K562 (cell line): ENCODE data around the gene JMJD1C. TPM values are rescaled to one million over a fixed set of nuclear protein-coding genes. Genes with fewer than 3 reads are reported as not detected.

Experiments used
- ATAC-seq: fragments of 200-7000 bp; cut with Tn5 transposase; 3 replicates; pipeline ENCODE4 v1.9.1; 2020; ENCODE audit warnings: moderate library complexity
- BruUV-seq: library from RNA; stranded (reverse); fragments of 400-500 nt; replicated peaks from 2 replicates; lab custom pipeline; 2021; lab: Mats Ljungman, UMichigan
- CTCF ChIA-PET: fragments of 300-600 bp; formaldehyde crosslinking; extraction: SDS; loops from one replicate; lab custom pipeline; 2021; ENCODE audit warnings: low intra/inter-chr PET ratio; lab: Yijun Ruan, JAX
- POLR2A ChIA-PET: fragments of 300-600, 350-650 bp; sonication (Branson Sonifier 250); formaldehyde crosslinking; extraction: SDS; loops from one replicate; lab custom pipeline; 2021; ENCODE audit warnings: antibody characterized with exemption, inconsistent platforms; lab: Yijun Ruan, JAX
- DNase-seq, 4 experiments: peaks; one replicate each; pipeline versions ENCODE4 v3.0.0 to v3.0.0-alpha.2; 2011 to 2018; ENCODE audit warnings: low spot score in 3 of 4, mixed read lengths in 3 of 4; ENCODE audit errors: extremely low read depth in 1 of 4
- FAIRE-seq: peaks from 2 replicates; lab custom pipeline; 2011; peaks lifted over from hg19 to GRCh38; lab: Jason Lieb, UNC
- H2AFZ ChIP-seq: 2 replicates; pipeline ENCODE4 v1.6.0; 2011; ENCODE audit warnings: low read depth, low read length, control low read depth, inconsistent platforms
- H3K27ac ChIP-seq: fragments of 200-600 bp; 3 replicates; pipeline ENCODE4 v1.8.0; 2011; ENCODE audit warnings: low read depth, mild to moderate bottlenecking, control low read depth, inconsistent platforms, low read length, moderate library complexity, mixed read lengths; ENCODE audit errors: extremely low read depth
- H3K27me3 ChIP-seq, 2 experiments: fragments of 300-600 bp in 1 of 2; 2 replicates in 1 of 2; 3 replicates in 1 of 2; pipeline versions ENCODE4 v1.6.0 to v1.8.0; 2011; ENCODE audit warnings: inconsistent platforms in 2 of 2, low read length in 2 of 2, mild to moderate bottlenecking in 1 of 2, mixed read lengths in 1 of 2, moderate library complexity in 1 of 2; ENCODE audit not compliant: control insufficient read depth in 2 of 2, insufficient read depth in 2 of 2
- H3K36me3 ChIP-seq: fragments of 300-600 bp; 3 replicates; pipeline ENCODE4 v1.8.0; 2011; ENCODE audit warnings: mild to moderate bottlenecking, low read length, inconsistent platforms; ENCODE audit not compliant: control insufficient read depth, insufficient read depth
- H3K4me1 ChIP-seq, 2 experiments: fragments of 200-600 bp in 1 of 2; replicated peaks in 1 of 2; 2 replicates in 1 of 2; 3 replicates in 1 of 2; pipeline versions ENCODE4 v1.5.1 to v1.8.0; 2011; ENCODE audit warnings: inconsistent platforms in 2 of 2, low read length in 2 of 2, mild to moderate bottlenecking in 1 of 2, mixed read lengths in 1 of 2, moderate library complexity in 1 of 2; ENCODE audit not compliant: control insufficient read depth in 2 of 2, insufficient read depth in 2 of 2
- H3K4me2 ChIP-seq: 2 replicates; pipeline ENCODE4 v1.6.1; 2011; ENCODE audit warnings: low read length, control low read depth, inconsistent platforms, mixed read lengths; ENCODE audit not compliant: insufficient read depth
- H3K4me3 ChIP-seq: fragments of 200-600 bp; sonication (generic), shearing (Covaris generic); 2 replicates; pipeline ENCODE4 v1.5.1; 2016; ENCODE audit warnings: control low read depth, inconsistent platforms
- H3K79me2 ChIP-seq: fragments of 200-600 bp; 3 replicates; pipeline ENCODE4 v1.8.0; 2011; ENCODE audit warnings: low read length, inconsistent platforms; ENCODE audit not compliant: control insufficient read depth, insufficient read depth
- H3K9ac ChIP-seq, 2 experiments: 2 replicates each; pipeline versions ENCODE4 v1.6.0 to v1.6.1; 2011; ENCODE audit warnings: low read depth in 2 of 2, low read length in 2 of 2, control low read depth in 1 of 2, inconsistent platforms in 1 of 2, mild to moderate bottlenecking in 1 of 2, mixed read lengths in 1 of 2; ENCODE audit not compliant: insufficient read depth in 1 of 2
- H3K9me1 ChIP-seq: one replicate; pipeline ENCODE4 v1.6.0; 2011; ENCODE audit warnings: inconsistent platforms, mild to moderate bottlenecking, low read length, moderate library complexity; ENCODE audit not compliant: control insufficient read depth, insufficient read depth
- H3K9me3 ChIP-seq: replicated peaks from 2 replicates; pipeline ENCODE4 v1.5.1; 2011; ENCODE audit warnings: low read depth, low read length, inconsistent platforms; ENCODE audit not compliant: control insufficient read depth, insufficient read depth
- H4K20me1 ChIP-seq: replicated peaks from 2 replicates; pipeline ENCODE4 v1.6.1; 2011; ENCODE audit warnings: low read length, inconsistent platforms, mixed read lengths; ENCODE audit not compliant: control insufficient read depth, insufficient read depth
- CBFA2T2 ChIP-seq: fragments of 450-650 bp; conservative IDR thresholded peaks from 2 replicates; pipeline ENCODE4 v1.6.1; 2017; ENCODE audit warnings: mild to moderate bottlenecking
- FOXA3 ChIP-seq, 2 experiments: fragments of 450-650 bp in 1 of 2; sonication (generic) in 1 of 2; formaldehyde crosslinking; IDR thresholded peaks in 1 of 2; conservative IDR thresholded peaks in 1 of 2; 2 replicates each; pipeline versions ENCODE4 v1.4.0 to v1.8.0; 2020 to 2022; ENCODE audit warnings: mild to moderate bottlenecking in 2 of 2, missing genetic modification reagents in 1 of 2
- HDAC3 ChIP-seq: fragments of 450-650 bp; IDR thresholded peaks from 2 replicates; pipeline ENCODE4 v1.6.1; 2018; ENCODE audit warnings: borderline replicate concordance, mild to moderate bottlenecking, moderate library complexity; ENCODE audit not compliant: partially characterized antibody
- RBBP5 ChIP-seq: fragments of 200-600 bp; sonication (generic); IDR thresholded peaks from 2 replicates; pipeline ENCODE4 v1.6.1; 2012; ENCODE audit warnings: borderline replicate concordance, mild to moderate bottlenecking, low read length, control low read depth, inconsistent platforms; ENCODE audit not compliant: insufficient read depth, poor library complexity, severe bottlenecking
- TEAD2 ChIP-seq: fragments of 450-650 bp; IDR thresholded peaks from 2 replicates; pipeline ENCODE4 v1.6.1; 2016; ENCODE audit warnings: missing genetic modification characterization, control low read depth, missing compliant biosample characterization
- ZC3H8 ChIP-seq: fragments of 450-650 bp; IDR thresholded peaks from 2 replicates; pipeline ENCODE4 v1.6.1; 2017
- ZNF232 ChIP-seq: sonication (generic); formaldehyde crosslinking; IDR thresholded peaks from 2 replicates; pipeline ENCODE4 v1.8.0; 2022; ENCODE audit warnings: mild to moderate bottlenecking, missing genetic modification reagents
- WGBS: fragments of 100-300 bp; shearing (Covaris generic); methylation state at CpG from one replicate; pipeline ENCODE4 v1.1.6; 2016; ENCODE audit warnings: low coverage, mixed read lengths; ENCODE audit not compliant: insufficient coverage; ENCODE audit errors: missing lambda C conversion rate; 5-methylcytosine and 5-hydroxymethylcytosine counted together
- in situ Hi-C: fragments of 300-500 bp; cut with MboI; formaldehyde crosslinking; loops from 4 replicates; pipeline ENCODE4 v1.15.0; 2018; ENCODE audit warnings: inconsistent platforms, mixed read lengths
- intact Hi-C: fragments of 100-400 bp; cut with micrococcal nuclease; formaldehyde crosslinking; loops from 2 replicates; pipeline ENCODE4 v1.14.2; 2022
- polyA plus RNA-seq, 8 experiments: library from polyadenylated mRNA; depleted of rRNA in 4 of 8; stranded (reverse) in 5 of 8; unstranded in 3 of 8; fragments of >200 nt; fragmentation: Nextera tagmentation in 2 of 8; fragmentation: Illumina TruSeq in 1 of 8; extraction: Ambion mirVana in 2 of 8; extraction: Trizol in 1 of 8; gene quantifications; 2 replicates each; pipeline versions ENCODE4 v1.2.1 to v1.2.3, GENCODE V29; 2011 to 2014; ENCODE audit warnings: inconsistent platforms in 1 of 8, missing spikeins in 1 of 8
- total RNA-seq, 7 experiments: library from RNA; depleted of rRNA in 6 of 7; stranded (reverse); fragments of >200 nt in 6 of 7; fragmentation: Illumina TruSeq in 2 of 7; extraction: Trizol in 2 of 7; gene quantifications; 2 replicates each; pipeline versions ENCODE4 v1.2.1 to v1.2.3, GENCODE V29; 2011 to 2021; ENCODE audit warnings: low replicate concordance in 1 of 7
- TF ChIP-seq, protein P1 (sequence below): IDR thresholded peaks from 3 replicates; pipeline ENCODE4 v1.6.1; 2011; ENCODE audit warnings: borderline replicate concordance, mild to moderate bottlenecking, moderate library complexity; ENCODE audit not compliant: insufficient read length; ENCODE audit errors: extremely low read depth
- TF ChIP-seq, protein P2 (sequence below), 3 experiments: fragments of 200-800 bp in 1 of 3; sonication (Bioruptor generic) in 1 of 3; sonication (generic) in 1 of 3; formaldehyde crosslinking in 1 of 3; IDR thresholded peaks; 2 replicates each; pipeline versions ENCODE4 v1.6.1 to v1.8.0; 2016 to 2022; ENCODE audit warnings: mild to moderate bottlenecking in 2 of 3, missing compliant biosample characterization in 2 of 3, missing genetic modification characterization in 2 of 3, missing genetic modification reagents in 1 of 3
- TF ChIP-seq, protein P3 (sequence below): sonication (generic); formaldehyde crosslinking; IDR thresholded peaks from 2 replicates; pipeline ENCODE4 v1.8.0; 2022; ENCODE audit warnings: mild to moderate bottlenecking, missing genetic modification reagents

JMJD1C gene
- total and polyA plus RNA-seq, 9 of the 15 experiments (the other 6 are each of a cell fraction or from before 2014, with no cell fraction given), result 25.3 to 68.0 (median 47.2) TPM

DNA sequence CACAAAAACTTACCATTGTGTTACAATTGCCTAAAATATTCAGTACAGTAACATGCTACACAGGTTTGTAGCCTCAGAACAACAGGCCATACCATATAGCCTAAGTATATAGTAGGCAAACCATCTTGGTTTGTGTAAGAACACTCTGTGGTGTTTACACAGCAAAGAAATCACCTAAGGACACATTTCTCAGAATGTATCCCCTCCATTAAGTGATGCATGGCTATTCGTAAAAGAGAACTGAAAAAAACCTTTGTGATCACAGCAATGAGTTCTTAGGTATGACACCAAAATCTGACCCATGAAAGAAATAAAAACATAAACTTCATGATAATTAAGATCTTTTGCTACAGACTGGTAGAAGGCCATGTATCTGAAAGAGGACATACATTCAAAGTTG is 121.5 kb downstream of the JMJD1C start (continued):
- TF ChIP-seq, protein P1, sequence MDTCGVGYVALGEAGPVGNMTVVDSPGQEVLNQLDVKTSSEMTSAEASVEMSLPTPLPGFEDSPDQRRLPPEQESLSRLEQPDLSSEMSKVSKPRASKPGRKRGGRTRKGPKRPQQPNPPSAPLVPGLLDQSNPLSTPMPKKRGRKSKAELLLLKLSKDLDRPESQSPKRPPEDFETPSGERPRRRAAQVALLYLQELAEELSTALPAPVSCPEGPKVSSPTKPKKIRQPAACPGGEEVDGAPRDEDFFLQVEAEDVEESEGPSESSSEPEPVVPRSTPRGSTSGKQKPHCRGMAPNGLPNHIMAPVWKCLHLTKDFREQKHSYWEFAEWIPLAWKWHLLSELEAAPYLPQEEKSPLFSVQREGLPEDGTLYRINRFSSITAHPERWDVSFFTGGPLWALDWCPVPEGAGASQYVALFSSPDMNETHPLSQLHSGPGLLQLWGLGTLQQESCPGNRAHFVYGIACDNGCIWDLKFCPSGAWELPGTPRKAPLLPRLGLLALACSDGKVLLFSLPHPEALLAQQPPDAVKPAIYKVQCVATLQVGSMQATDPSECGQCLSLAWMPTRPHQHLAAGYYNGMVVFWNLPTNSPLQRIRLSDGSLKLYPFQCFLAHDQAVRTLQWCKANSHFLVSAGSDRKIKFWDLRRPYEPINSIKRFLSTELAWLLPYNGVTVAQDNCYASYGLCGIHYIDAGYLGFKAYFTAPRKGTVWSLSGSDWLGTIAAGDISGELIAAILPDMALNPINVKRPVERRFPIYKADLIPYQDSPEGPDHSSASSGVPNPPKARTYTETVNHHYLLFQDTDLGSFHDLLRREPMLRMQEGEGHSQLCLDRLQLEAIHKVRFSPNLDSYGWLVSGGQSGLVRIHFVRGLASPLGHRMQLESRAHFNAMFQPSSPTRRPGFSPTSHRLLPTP, result no peak
- no peak for TF ChIP-seq CBFA2T2
- TF ChIP-seq, protein P2, sequence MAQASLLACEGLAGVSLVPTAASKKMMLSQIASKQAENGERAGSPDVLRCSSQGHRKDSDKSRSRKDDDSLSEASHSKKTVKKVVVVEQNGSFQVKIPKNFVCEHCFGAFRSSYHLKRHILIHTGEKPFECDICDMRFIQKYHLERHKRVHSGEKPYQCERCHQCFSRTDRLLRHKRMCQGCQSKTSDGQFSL (CRISPR knock-in tag; IDR thresholded peaks at IDR 0.05), result no peak
- TF ChIP-seq, protein P2 (tag; IDR thresholded peaks at IDR 0.05), result no peak

DNA sequence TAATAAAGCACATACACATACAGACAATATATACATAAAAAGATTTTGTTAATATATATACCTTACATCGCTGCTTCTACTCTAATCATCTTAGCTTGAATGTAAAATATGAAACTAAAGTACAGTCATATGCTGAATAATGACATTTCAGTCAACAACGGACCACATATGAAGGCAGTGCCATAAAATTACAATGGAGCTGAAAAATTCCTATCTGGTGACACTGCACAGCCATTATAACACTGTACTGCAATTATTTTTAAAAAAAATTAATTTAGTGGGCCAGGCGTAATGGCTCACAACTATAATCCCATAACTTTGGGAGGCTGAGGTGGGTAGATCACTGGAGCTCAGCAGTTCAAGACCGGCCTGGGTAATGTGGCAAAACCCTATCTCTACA is 122.3 kb downstream of the JMJD1C start:
- no peak overlapping the region for H3K9ac ChIP-seq
- peaks cover 23% of the 10 kb centered on the region for H3K79me2 ChIP-seq
- no peak overlapping the region for H2AFZ ChIP-seq
- in situ Hi-C loops (no loop called here), intact Hi-C loops (no loop called here)
- no peaks in the 10 kb centered on the region for H3K4me1 ChIP-seq
- H3K27me3 ChIP-seq, result no peaks in the 10 kb centered on the region
- POLR2A ChIA-PET, result interaction anchor here (1.5 kb wide), 1 partner anchor 19 kb away, joined by 3 read pairs; no protein-coding TSS in a partner anchor
- H3K9me3 ChIP-seq, result no peaks in the 10 kb centered on the region
- no peak for DNase-seq
- BruUV-seq, result no TSS peak
- H4K20me1 ChIP-seq, result no peaks in the 10 kb centered on the region
- H3K9me1 ChIP-seq, result no peaks in the 10 kb centered on the region
- no peaks in the 10 kb centered on the region for H3K36me3 ChIP-seq
- no peak overlapping the region for H3K4me2 ChIP-seq
- no peak overlapping the region for H3K27ac ChIP-seq
- H3K4me3 ChIP-seq, result no peak overlapping the region
- FAIRE-seq, result no peak
- WGBS, result 89% methylated on average over 4 of the region's 4 CpGs
- CTCF ChIA-PET, result no interaction called here
- ATAC-seq, result no peak
- TF ChIP-seq, protein P3, sequence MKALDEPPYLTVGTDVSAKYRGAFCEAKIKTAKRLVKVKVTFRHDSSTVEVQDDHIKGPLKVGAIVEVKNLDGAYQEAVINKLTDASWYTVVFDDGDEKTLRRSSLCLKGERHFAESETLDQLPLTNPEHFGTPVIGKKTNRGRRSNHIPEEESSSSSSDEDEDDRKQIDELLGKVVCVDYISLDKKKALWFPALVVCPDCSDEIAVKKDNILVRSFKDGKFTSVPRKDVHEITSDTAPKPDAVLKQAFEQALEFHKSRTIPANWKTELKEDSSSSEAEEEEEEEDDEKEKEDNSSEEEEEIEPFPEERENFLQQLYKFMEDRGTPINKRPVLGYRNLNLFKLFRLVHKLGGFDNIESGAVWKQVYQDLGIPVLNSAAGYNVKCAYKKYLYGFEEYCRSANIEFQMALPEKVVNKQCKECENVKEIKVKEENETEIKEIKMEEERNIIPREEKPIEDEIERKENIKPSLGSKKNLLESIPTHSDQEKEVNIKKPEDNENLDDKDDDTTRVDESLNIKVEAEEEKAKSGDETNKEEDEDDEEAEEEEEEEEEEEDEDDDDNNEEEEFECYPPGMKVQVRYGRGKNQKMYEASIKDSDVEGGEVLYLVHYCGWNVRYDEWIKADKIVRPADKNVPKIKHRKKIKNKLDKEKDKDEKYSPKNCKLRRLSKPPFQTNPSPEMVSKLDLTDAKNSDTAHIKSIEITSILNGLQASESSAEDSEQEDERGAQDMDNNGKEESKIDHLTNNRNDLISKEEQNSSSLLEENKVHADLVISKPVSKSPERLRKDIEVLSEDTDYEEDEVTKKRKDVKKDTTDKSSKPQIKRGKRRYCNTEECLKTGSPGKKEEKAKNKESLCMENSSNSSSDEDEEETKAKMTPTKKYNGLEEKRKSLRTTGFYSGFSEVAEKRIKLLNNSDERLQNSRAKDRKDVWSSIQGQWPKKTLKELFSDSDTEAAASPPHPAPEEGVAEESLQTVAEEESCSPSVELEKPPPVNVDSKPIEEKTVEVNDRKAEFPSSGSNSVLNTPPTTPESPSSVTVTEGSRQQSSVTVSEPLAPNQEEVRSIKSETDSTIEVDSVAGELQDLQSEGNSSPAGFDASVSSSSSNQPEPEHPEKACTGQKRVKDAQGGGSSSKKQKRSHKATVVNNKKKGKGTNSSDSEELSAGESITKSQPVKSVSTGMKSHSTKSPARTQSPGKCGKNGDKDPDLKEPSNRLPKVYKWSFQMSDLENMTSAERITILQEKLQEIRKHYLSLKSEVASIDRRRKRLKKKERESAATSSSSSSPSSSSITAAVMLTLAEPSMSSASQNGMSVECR (CRISPR knock-in tag), result no peak
- TF ChIP-seq ZC3H8 (no peak), ZNF232 (CRISPR knock-in tag) (no peak), RBBP5 (no peak), FOXA3 (CRISPR knock-in tag; conservative IDR thresholded peaks at IDR 0.05 in 1 of 2, IDR thresholded peaks at IDR 0.05 in 1 of 2) (no peak), TEAD2 (no peak), HDAC3 (no peak)
